ENCODE measurements around the gene ITPK1.

Gene ITPK1

DNA sequence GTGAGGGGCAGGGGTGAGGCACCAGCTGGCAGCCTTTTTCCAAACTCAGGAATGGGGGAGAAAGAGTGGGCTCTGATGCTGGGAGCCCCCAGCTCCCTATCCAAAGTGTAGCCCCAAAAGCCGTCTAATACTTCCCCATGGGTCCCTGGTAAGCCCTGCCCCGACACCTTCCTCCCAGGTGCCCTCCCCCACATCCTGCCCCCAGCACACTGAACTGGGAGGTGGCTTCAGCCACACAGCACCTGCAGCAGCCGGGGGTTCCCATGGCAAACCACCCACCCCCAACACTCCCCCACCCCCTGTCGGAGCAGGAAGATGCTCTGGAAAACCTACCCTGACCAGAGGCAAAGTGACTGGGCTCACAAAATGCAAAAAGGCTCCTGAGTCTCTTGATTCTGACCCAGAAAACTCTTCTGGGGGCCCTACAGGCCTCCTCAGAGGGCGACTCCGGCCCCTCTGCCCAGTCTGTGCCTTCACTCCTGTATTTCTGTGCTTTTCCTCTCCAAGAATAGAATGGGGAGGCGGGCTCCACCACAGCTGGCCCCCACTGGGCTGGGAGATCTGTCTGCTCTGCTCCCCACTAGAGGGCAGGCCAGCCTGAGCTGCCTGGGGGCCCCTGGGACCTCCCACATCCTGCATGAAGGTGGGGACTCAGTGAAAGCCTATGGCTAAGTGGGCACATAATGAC is 81.6 kb downstream of the ITPK1 start:
- H3K4me1 ChIP-seq (ENCODE audit: control insufficient read depth, insufficient read depth, low read length) = peaks cover 32% of the 10 kb centered on the region
- H3K27ac ChIP-seq (ENCODE audit: low read length) = no peak overlapping the region
- H3K36me3 ChIP-seq (ENCODE audit: control insufficient read depth in 2 of 2, insufficient read depth in 2 of 2, low read length in 2 of 2) = no peaks in the 10 kb centered on the region
- no peaks in the 10 kb centered on the region for H3K27me3 ChIP-seq (ENCODE audit: control insufficient read depth in 1 of 2, insufficient read depth in 2 of 2, low read length in 2 of 2)
- no peak overlapping the region for H3K4me3 ChIP-seq (ENCODE audit: low read length in 2 of 2)
- H3K9ac ChIP-seq (ENCODE audit: low read length in 2 of 2) = no peak overlapping the region
- H3K9me3 ChIP-seq (ENCODE audit: control insufficient read depth in 2 of 2, low read length in 2 of 2) = no peaks in the 10 kb centered on the region

DNA sequence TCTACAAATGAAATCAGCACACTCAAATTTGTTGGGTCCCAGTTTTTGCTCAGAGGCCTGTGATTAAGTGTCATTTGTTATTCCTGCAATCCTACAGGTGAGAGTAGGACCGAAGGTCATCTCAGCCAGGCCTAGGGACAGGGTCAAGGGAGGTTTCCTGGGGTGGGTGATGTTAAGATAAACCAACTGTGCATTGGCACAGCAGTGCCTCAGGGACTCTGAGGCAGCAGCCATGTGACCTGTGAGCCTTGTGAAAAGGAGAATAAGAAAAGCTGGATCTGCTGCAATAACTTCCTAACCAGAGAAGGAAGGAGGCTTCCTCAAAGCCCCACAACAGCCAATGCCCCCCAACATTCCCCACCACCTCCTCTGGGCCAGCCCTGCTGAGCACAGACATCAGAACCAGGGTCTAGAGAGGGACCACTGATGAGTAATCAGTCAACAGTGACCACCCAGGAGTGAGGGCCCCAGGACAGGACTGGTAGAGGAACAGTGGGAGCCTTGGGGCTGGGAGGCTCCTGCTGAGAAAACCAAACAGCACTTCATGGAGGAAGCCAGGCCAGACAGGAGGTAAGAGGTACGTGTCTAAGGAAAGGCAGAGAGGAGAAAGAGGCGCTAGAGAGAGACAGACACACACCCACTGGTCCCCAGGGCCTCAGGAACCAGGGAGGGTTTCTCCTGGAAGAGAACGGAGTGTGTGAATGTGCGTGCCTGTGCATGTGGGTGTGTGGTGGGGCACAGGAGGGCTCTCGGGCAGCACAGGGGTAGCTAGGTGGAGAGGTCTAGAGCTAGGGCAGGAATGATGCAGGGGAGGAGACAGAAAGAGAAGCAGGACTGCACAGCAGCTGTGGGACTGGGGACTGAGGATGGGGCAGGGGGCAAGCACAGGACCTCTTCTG is 82.4 kb downstream of the ITPK1 start:
- H3K9me3 ChIP-seq (ENCODE audit: control insufficient read depth in 2 of 2, low read length in 2 of 2) = no peaks in the 10 kb centered on the region
- no peak overlapping the region for H3K27ac ChIP-seq (ENCODE audit: low read length)
- no peaks in the 10 kb centered on the region for H3K27me3 ChIP-seq (ENCODE audit: control insufficient read depth in 1 of 2, insufficient read depth in 2 of 2, low read length in 2 of 2)
- H3K4me3 ChIP-seq (ENCODE audit: low read length in 2 of 2) = no peak overlapping the region
- H3K36me3 ChIP-seq (ENCODE audit: control insufficient read depth in 2 of 2, insufficient read depth in 2 of 2, low read length in 2 of 2) = no peaks in the 10 kb centered on the region
- peaks cover 32% of the 10 kb centered on the region for H3K4me1 ChIP-seq (ENCODE audit: control insufficient read depth, insufficient read depth, low read length)
- H3K9ac ChIP-seq (ENCODE audit: low read length in 2 of 2) = no peak overlapping the region

DNA sequence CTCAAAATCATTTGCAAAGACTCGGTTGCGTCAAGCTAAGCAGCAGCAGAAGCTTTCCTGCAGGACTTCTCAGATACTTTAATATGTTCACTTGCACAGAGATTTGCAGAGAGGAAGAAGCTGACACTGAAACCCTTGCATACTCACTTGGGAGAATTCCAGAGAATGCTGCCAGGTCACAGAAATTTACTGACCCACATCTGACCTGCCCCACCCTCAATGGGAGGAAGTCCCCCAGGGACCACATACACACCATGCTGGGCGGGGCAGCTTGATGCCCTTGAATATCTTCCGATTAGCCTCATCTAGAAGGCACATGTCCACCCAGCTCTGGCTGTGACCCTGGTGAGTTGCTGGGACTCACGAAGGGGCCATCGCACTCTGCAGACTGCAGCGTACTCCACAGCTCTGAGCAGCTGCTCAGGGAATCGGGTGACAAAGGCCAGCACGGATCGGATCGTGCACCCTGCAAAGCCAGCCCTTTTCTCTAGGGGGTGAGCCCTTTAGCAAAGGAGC is 83.2 kb downstream of the ITPK1 start:
- no peaks in the 10 kb centered on the region for H3K36me3 ChIP-seq (ENCODE audit: control insufficient read depth in 2 of 2, insufficient read depth in 2 of 2, low read length in 2 of 2)

DNA sequence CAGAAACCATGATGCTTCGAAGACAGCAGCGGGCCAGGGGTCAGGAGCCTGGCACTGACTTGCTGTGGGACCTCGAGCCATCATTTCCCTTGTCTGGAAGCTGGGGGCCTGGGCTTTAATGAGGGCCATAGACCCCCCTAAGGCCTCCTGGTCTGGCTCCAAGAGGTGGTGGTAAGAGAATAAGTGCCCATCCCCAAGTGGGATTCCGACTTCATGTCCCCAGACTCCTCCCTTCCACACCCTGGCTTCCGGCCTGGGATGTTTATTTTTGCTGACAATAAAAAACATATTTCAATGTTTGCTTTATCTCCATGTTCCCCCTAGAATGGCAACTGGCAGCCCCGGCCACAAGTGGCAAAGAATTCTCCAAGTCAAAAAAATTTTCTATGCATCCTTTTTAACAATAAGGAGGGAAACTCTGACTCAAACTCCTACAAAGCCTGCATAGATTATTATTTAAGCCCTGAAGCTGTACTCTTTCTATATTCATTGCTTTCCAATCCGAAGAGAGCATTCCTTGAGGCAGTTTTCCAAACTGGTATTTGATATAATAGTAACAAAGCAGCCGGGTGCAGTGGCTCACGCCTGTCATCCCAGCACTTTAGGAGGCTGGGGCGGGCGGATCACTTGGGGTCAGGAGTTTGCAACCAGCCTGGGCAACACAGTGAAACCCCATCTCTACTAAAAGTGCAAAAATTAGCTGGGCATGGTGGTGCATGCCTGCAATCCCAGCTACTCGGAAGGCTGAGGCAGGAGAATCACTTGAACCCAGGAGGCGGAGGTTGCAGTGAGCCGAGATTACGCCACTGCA is 84.0 kb downstream of the ITPK1 start:
- H3K36me3 ChIP-seq (ENCODE audit: control insufficient read depth in 2 of 2, insufficient read depth in 2 of 2, low read length in 2 of 2) = no peaks in the 10 kb centered on the region
- no peaks in the 10 kb centered on the region for H3K27me3 ChIP-seq (ENCODE audit: control insufficient read depth in 1 of 2, insufficient read depth in 2 of 2, low read length in 2 of 2)
- no peak overlapping the region for H3K9ac ChIP-seq (ENCODE audit: low read length in 2 of 2)
- H3K4me1 ChIP-seq (ENCODE audit: control insufficient read depth, insufficient read depth, low read length) = peaks cover 29% of the 10 kb centered on the region
- H3K4me3 ChIP-seq (ENCODE audit: low read length in 2 of 2) = no peak overlapping the region
- H3K27ac ChIP-seq (ENCODE audit: low read length) = no peak overlapping the region
- no peaks in the 10 kb centered on the region for H3K9me3 ChIP-seq (ENCODE audit: control insufficient read depth in 2 of 2, low read length in 2 of 2)

More for the DNA sequence above, 83.2 kb downstream of the ITPK1 start:
- no peaks in the 10 kb centered on the region for H3K9me3 ChIP-seq (ENCODE audit: control insufficient read depth in 2 of 2, low read length in 2 of 2)
- peaks cover 32% of the 10 kb centered on the region for H3K4me1 ChIP-seq (ENCODE audit: control insufficient read depth, insufficient read depth, low read length)
- H3K9ac ChIP-seq (ENCODE audit: low read length in 2 of 2) = no peak overlapping the region
- no peaks in the 10 kb centered on the region for H3K27me3 ChIP-seq (ENCODE audit: control insufficient read depth in 1 of 2, insufficient read depth in 2 of 2, low read length in 2 of 2)
- no peak overlapping the region for H3K4me3 ChIP-seq (ENCODE audit: low read length in 2 of 2)
- H3K27ac ChIP-seq (ENCODE audit: low read length) = no peak overlapping the region

DNA sequence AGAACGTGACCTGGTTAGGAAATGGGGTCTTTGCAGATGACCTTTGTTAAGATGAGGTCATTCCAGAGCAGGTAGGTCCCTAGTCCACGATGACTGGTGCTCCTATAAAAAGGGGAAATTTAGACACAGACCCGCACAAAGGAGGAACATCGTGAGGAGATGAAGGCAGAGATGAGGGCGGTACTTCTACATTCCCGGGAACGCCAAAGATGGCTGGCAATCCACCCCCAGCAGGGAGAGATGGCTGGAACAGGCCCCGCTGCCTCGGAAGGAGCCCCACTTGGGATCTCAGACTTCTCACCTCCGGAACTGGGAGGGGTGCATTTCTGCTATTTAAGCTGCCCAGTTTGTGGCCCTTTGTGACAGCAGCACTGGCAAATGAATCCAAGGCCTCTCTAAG is 85.0 kb downstream of the ITPK1 start:
- H3K27me3 ChIP-seq (ENCODE audit: control insufficient read depth in 1 of 2, insufficient read depth in 2 of 2, low read length in 2 of 2) = no peaks in the 10 kb centered on the region
- H3K4me1 ChIP-seq (ENCODE audit: control insufficient read depth, insufficient read depth, low read length) = peaks cover 23% of the 10 kb centered on the region
- H3K36me3 ChIP-seq (ENCODE audit: control insufficient read depth in 2 of 2, insufficient read depth in 2 of 2, low read length in 2 of 2) = no peaks in the 10 kb centered on the region
- H3K4me3 ChIP-seq (ENCODE audit: low read length in 2 of 2) = no peak overlapping the region
- no peaks in the 10 kb centered on the region for H3K9me3 ChIP-seq (ENCODE audit: control insufficient read depth in 2 of 2, low read length in 2 of 2)
- H3K27ac ChIP-seq (ENCODE audit: low read length) = no peak overlapping the region
- no peak overlapping the region for H3K9ac ChIP-seq (ENCODE audit: low read length in 2 of 2)

DNA sequence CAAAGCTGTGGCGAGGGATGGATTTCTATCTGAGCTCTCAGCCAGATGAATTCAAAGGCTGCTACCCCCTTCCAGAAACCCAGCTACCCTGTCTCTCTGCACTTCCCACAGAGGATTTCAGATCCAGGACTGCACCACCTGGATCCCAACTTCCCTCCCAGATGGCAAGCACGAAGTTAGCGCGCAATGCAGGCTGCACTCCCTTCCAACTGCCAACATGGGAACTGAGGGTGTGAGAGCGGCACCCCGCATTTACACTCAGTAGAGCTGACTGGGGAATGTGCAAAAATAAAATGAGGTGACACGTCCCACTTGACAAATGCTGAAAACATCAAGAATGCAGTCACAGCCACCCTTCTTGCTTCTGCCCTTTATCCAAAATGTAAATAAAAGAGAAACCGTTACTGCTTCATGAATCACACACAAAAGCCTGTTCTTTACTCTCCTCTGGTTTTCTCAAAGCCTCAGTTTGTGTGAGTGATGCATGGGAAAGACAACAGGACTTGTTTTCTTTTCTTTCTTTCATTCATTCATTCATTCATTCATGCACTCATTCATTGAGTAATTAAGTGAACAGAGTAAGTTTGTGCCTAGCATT is 85.7 kb downstream of the ITPK1 start:
- no peak overlapping the region for H3K9ac ChIP-seq (ENCODE audit: low read length in 2 of 2)
- H3K36me3 ChIP-seq (ENCODE audit: control insufficient read depth in 2 of 2, insufficient read depth in 2 of 2, low read length in 2 of 2) = no peaks in the 10 kb centered on the region
- peaks cover 23% of the 10 kb centered on the region for H3K4me1 ChIP-seq (ENCODE audit: control insufficient read depth, insufficient read depth, low read length)

DNA sequence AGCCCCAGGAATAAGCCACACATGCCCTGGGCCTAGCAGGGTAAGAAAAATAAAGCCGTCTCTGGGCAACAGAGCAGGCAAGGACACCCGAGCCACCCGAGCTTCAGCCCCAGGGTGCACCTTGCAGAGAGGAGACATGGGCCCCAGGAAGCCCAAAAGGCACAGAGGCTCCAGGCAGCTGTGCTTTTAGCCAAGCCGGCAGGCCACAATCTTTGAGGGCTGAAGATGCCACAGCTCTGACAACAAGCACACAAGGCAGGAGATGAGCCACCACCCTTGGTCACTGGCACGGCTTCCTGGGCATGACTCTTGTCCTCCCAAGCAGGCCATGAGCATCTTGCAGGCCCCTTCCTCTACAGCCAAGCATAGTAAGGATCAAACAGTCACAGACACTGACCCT is 86.3 kb downstream of the ITPK1 start:
- Histone ChIP-seq H3K9me3 (ENCODE audit: control insufficient read depth in 2 of 2, low read length in 2 of 2) (no peaks in the 10 kb centered on the region), H3K27me3 (ENCODE audit: control insufficient read depth in 1 of 2, insufficient read depth in 2 of 2, low read length in 2 of 2) (no peaks in the 10 kb centered on the region), H3K27ac (ENCODE audit: low read length) (no peak overlapping the region), H3K4me1 (ENCODE audit: control insufficient read depth, insufficient read depth, low read length) (peaks cover 23% of the 10 kb centered on the region), H3K9ac (ENCODE audit: low read length in 2 of 2) (no peak overlapping the region), H3K4me3 (ENCODE audit: low read length in 2 of 2) (no peak overlapping the region), H3K36me3 (ENCODE audit: control insufficient read depth in 2 of 2, insufficient read depth in 2 of 2, low read length in 2 of 2) (no peaks in the 10 kb centered on the region)

More for the DNA sequence above, 85.7 kb downstream of the ITPK1 start:
- Histone ChIP-seq H3K9me3 (ENCODE audit: control insufficient read depth in 2 of 2, low read length in 2 of 2) (no peaks in the 10 kb centered on the region), H3K4me3 (ENCODE audit: low read length in 2 of 2) (no peak overlapping the region), H3K27ac (ENCODE audit: low read length) (no peak overlapping the region), H3K27me3 (ENCODE audit: control insufficient read depth in 1 of 2, insufficient read depth in 2 of 2, low read length in 2 of 2) (no peaks in the 10 kb centered on the region)

DNA sequence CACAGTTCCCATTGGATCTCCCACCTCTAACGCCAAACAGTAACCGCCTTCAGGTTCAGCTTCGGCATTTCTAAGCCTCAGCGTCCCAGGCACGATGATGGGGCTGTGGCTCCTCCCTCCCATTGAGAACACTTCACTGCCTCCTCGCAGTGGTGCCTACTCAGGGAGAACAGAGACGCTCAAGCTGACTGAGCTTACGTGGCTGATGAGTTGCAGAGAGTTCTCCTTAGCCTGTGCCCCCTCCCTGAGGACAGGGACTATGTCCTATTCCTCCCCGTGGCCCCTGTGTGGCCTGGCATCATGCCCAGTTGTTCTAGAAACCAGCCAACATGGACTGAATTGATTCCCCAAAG is 87.0 kb downstream of the ITPK1 start:
- Histone ChIP-seq H3K9me3 (ENCODE audit: control insufficient read depth in 2 of 2, low read length in 2 of 2) (no peaks in the 10 kb centered on the region), H3K4me3 (ENCODE audit: low read length in 2 of 2) (no peak overlapping the region), H3K27me3 (ENCODE audit: control insufficient read depth in 1 of 2, insufficient read depth in 2 of 2, low read length in 2 of 2) (no peaks in the 10 kb centered on the region), H3K9ac (ENCODE audit: low read length in 2 of 2) (no peak overlapping the region), H3K36me3 (ENCODE audit: control insufficient read depth in 2 of 2, insufficient read depth in 2 of 2, low read length in 2 of 2) (no peaks in the 10 kb centered on the region), H3K27ac (ENCODE audit: low read length) (no peak overlapping the region), H3K4me1 (ENCODE audit: control insufficient read depth, insufficient read depth, low read length) (peaks cover 21% of the 10 kb centered on the region)

DNA sequence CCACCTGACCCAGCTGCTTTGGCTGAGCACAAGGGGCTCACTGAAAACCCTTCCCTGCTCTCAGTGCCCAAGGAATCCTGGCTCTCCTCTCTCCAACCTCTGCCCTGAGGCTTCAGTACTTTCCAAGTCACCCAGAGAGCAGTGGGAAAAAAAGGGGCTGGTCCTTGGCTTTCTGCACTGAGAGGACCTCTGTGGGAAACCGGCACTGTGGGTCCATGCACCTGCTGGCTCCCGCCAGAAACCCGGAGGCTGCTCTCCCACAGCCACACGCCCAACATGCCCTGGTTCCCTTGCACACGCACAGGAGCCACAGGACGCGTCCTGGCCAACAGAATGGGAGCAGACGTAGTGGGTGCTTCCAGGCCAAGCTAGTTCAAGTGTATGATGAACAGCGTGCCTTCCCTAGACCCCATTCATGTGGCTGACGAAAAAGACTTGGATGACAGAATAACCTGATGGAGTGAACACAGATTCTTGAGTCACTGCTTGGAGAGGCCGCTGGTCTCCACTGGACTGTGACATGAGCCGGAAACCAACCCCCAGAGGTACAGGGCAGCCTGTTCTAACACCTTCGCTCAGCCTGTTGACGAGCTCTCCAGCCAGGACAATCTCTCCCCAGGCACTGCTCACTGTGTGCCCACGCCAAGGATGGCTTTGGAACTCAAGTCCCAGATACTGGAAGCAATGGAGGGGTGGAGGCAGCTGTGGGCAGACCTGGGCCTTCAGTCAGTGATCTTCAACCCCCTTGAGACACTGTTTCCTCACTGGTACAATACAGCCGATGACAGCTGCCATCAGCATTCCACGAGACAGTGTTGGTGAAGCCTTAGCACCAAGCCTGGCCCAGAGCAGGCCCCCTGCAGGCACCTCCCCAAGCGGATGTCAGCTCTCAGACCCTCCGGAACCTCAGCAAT is 87.7 kb downstream of the ITPK1 start:
- Histone ChIP-seq H3K27ac (ENCODE audit: low read length) (no peak overlapping the region), H3K27me3 (ENCODE audit: control insufficient read depth in 1 of 2, insufficient read depth in 2 of 2, low read length in 2 of 2) (no peaks in the 10 kb centered on the region), H3K9ac (ENCODE audit: low read length in 2 of 2) (no peak overlapping the region), H3K4me1 (ENCODE audit: control insufficient read depth, insufficient read depth, low read length) (peaks cover 17% of the 10 kb centered on the region), H3K36me3 (ENCODE audit: control insufficient read depth in 2 of 2, insufficient read depth in 2 of 2, low read length in 2 of 2) (no peaks in the 10 kb centered on the region), H3K9me3 (ENCODE audit: control insufficient read depth in 2 of 2, low read length in 2 of 2) (no peaks in the 10 kb centered on the region), H3K4me3 (ENCODE audit: low read length in 2 of 2) (no peak overlapping the region)

Measured in stomach smooth muscle (tissue), 2 donors.